ENCODE data around the gene PDE4B.

Gene PDE4B

DNA sequence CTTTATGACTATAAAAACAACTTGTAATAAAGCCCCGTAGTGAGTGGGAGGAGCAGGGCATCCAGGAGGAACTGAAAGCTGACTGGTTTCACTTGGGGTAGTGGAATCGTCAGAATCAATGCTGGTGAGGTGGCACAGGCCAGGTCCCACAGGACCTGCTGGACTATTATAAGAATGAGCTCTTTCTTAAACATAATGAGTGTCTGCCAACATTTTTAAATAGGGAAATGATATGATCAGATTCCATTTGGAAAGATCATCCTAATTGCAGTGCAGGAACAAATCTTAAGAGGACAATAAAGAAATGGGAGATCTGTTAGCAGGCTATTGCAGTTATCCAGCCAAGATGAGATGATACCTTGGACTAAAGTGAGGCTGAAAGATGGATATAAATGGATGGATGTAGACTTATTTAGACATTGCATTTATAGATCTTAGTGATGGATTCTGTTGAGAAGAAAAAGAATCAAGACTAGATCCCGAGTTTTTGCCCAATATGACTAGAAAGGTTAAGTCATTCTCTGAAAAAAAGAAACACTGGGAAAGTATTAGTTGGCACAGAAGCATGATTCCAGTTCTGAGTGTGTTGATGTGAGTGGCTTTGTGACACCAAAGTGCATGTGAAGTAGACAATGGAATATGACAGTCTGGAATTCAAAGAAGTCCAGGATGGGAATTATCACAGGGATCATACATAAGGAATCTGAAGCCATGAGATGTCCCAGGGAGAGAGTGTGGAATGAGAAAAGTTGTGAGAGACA is 587.9 kb downstream of the PDE4B start:
- TF ChIP-seq, protein P1, sequence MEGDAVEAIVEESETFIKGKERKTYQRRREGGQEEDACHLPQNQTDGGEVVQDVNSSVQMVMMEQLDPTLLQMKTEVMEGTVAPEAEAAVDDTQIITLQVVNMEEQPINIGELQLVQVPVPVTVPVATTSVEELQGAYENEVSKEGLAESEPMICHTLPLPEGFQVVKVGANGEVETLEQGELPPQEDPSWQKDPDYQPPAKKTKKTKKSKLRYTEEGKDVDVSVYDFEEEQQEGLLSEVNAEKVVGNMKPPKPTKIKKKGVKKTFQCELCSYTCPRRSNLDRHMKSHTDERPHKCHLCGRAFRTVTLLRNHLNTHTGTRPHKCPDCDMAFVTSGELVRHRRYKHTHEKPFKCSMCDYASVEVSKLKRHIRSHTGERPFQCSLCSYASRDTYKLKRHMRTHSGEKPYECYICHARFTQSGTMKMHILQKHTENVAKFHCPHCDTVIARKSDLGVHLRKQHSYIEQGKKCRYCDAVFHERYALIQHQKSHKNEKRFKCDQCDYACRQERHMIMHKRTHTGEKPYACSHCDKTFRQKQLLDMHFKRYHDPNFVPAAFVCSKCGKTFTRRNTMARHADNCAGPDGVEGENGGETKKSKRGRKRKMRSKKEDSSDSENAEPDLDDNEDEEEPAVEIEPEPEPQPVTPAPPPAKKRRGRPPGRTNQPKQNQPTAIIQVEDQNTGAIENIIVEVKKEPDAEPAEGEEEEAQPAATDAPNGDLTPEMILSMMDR (IDR thresholded peaks at IDR 0.05; ENCODE audit: borderline replicate concordance, insufficient read depth, low read depth, low read length), result no peak
- no peak overlapping the region for H3K4me3 ChIP-seq (ENCODE audit: low read depth, low read length)

DNA sequence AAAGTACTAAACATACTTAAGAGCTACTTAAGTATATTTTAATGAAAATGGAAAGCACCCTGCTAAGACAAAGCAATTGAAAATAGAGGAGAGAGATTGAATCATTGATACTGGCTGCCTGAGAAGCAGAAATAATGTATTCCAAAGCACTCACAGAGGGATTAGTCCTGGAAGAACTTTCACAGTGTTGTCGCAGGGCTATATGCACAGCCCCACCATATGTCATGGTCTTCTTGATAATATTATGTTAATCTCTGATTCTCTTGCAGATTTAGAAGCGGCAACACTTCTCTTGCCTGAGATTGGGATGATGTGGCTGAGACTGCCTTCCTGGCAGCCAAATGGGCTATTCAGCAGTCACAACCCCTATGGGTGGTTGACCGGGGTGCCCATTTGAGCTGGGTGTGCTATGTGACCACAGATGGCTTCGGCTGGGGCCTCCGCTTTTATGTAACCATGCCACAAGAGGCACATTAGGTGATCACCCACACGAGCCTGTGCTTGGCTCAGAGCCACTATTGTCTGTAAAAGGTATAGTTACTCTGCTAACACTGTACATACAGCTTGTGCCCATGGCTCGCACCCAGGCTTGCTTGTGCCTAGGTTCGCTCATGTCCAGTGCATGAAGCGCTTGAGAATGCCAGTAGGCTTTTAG is 589.1 kb downstream of the PDE4B start:
- H3K4me3 ChIP-seq (ENCODE audit: low read depth, low read length), result no peak overlapping the region
- TF ChIP-seq, protein P1 (IDR thresholded peaks at IDR 0.05; ENCODE audit: borderline replicate concordance, insufficient read depth, low read depth, low read length), result no peak

DNA sequence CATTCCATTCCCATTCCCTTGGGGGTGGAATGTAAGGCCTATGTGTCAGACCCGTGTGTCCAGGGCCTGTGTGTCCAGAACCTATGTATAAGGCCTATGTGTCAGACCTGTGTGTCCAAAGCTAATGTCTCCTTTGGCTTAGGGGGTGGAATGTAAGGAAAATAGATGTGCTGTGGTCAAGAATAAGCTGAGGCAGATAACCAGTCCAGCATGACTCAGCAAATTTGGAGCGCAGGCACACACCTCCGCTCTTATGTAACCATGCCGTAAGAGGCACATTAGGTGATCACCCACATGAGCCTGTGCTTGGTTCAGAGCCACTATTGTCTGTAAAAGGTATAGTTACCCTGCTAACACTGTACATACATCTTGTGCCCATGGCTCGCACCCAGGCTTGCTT is 590.5 kb downstream of the PDE4B start:
- TF ChIP-seq, protein P1 (IDR thresholded peaks at IDR 0.05; ENCODE audit: borderline replicate concordance, insufficient read depth, low read depth, low read length), result no peak

DNA sequence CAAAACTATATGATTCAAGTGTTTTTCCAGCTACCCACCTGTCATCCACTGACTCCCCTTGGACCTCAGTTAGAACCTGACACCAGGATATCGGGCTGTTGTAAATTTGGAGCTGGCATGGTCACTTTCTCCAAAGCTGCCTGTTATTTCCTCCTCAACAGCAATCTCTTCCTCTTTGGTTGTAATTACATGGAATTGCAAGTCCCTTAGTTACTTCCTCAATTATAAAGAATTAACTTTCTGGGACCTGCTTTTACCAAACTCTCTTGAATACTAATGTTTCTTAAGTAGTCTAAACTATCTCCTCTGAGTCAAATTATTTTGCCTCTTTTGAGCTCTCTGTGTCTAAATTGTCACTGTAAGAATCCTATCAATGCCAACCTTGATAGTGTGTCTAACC is 590.9 kb downstream of the PDE4B start:
- TF ChIP-seq, protein P1 (IDR thresholded peaks at IDR 0.05; ENCODE audit: borderline replicate concordance, insufficient read depth, low read depth, low read length), result no peak
- H3K4me3 ChIP-seq (ENCODE audit: low read depth, low read length), result no peak overlapping the region

More for the DNA sequence above, 590.5 kb downstream of the PDE4B start:
- no peak overlapping the region for H3K4me3 ChIP-seq (ENCODE audit: low read depth, low read length)

DNA sequence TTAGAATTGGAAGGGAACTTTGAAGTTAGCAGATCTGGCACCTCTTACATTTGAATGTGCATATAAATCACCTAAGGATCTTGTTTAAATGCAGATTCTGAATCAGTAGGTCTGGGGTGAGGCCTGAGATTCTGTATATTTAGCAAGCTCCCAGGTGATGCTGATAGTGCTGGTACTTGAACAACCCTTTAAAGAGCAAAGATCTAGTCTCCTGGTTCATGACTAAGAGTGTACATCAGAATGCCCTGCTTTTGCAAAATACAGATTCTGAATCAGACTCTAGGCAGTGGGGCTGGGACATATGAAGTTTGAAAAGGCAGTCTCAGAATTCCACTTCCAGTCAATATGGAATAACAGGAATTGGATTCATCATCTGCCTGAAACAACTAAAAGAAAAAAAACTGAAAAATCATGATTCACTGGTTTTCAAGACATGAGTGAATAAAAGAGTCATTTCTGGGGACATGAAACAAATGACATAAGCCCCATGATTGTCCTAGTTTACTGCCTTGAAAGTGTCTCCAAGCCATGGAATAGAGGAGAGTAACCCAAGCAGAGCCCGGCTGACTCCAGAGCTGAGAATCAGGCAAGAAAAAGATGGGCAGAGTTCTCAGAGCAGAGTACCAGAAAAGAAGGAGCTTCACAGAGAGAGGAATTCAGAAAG is 591.7 kb downstream of the PDE4B start:
- TF ChIP-seq, protein P1 (IDR thresholded peaks at IDR 0.05; ENCODE audit: borderline replicate concordance, insufficient read depth, low read depth, low read length), result no peak
- H3K4me3 ChIP-seq (ENCODE audit: low read depth, low read length), result no peak overlapping the region

DNA sequence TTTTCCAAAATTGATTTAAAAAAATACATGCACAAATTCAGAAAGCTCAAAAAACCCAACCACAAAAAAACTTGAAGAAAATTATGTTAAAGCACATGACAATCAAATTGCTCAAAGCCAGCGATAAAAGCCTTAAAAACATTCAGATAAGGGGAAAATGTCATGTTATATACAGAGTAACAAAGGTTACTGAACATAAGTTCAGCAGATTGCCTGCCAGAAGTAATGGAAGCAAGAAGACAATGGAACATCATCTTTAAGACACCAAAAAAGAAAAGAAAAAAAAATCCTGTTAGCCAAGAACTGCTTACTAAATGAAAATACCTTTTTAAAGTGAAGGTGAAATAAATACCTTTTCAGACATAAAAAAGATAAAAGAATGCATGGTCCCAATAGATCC is 594.0 kb downstream of the PDE4B start:
- H3K4me3 ChIP-seq (ENCODE audit: low read depth, low read length), result no peak overlapping the region
- TF ChIP-seq, protein P1 (IDR thresholded peaks at IDR 0.05; ENCODE audit: borderline replicate concordance, insufficient read depth, low read depth, low read length), result no peak

Data from GM12875 (cell line).